Measurements from ENCODE around the gene PSMG3. TPM values are rescaled to one million over a fixed set of nuclear protein-coding genes. Genes with fewer than 3 reads are reported as not detected.

PSMG3 gene
- total and polyA plus RNA-seq, 2 experiments from 2014 or later = 28.3 to 84.8 TPM

GRCh38 chr7:1617957-1618356 lies 48.1 kb upstream of the PSMG3 start:
- Mint-ChIP-seq H3K9me3 (peaks cover 4% of the 10 kb centered on the region; the same call in 1 of the 3 replicates), H3K27me3 (ENCODE audit: insufficient read depth, low read depth, poor library complexity) (peaks cover 7% of the 10 kb centered on the region), H3K36me3 (ENCODE audit: low read depth) (no peaks in the 10 kb centered on the region), H3K4me1 (peaks cover 4% of the 10 kb centered on the region; the same call in 1 of the 3 replicates), H3K27ac (no peak overlapping the region), H3K4me3 (no peak overlapping the region)
- Histone ChIP-seq H2AFZ (no peak overlapping the region), H3K4me2 (no peak overlapping the region), H3K79me2 (replicated peaks; ENCODE audit: insufficient read depth) (no peaks in the 10 kb centered on the region), H3K36me3 (ENCODE audit: insufficient read depth) (no peaks in the 10 kb centered on the region), H3K27me3 (ENCODE audit: insufficient read depth) (no peaks in the 10 kb centered on the region), H3K9me2 (ENCODE audit: insufficient read depth) (no peaks in the 10 kb centered on the region), H3K4me3 (no peak overlapping the region), H4K20me1 (replicated peaks; ENCODE audit: insufficient read depth) (no peaks in the 10 kb centered on the region), H3F3A (replicated peaks; ENCODE audit: low read depth) (no peaks in the 10 kb centered on the region), H3K4me1 (ENCODE audit: insufficient read depth) (no peaks in the 10 kb centered on the region), H3K27ac (ENCODE audit: low read depth) (no peak overlapping the region)
- TF ChIP-seq ETS1 (IDR thresholded peaks at IDR 0.05) (no peak), NANOG (IDR thresholded peaks at IDR 0.05; ENCODE audit: borderline replicate concordance) (no peak), CREB1 (CRISPR knock-in tag; IDR thresholded peaks at IDR 0.05; ENCODE audit: low read depth) (no peak), POLR2AphosphoS5 (IDR thresholded peaks at IDR 0.05; ENCODE audit: low read depth) (no peak), CTCF (conservative IDR thresholded peaks at IDR 0.05; ENCODE audit: low read depth in 2 of 2) (no peak), REST (IDR thresholded peaks at IDR 0.05; ENCODE audit: unreplicated experiment) (no peak), EZH2phosphoT487 (IDR thresholded peaks at IDR 0.05; ENCODE audit: unreplicated experiment) (no peak), ZNF331 (CRISPR knock-in tag; IDR thresholded peaks at IDR 0.05; ENCODE audit: low read depth) (no peak), ZNF462 (CRISPR knock-in tag; IDR thresholded peaks at IDR 0.05) (no peak), ZNF114 (CRISPR knock-in tag; IDR thresholded peaks at IDR 0.05) (no peak), JUNB (IDR thresholded peaks at IDR 0.05; ENCODE audit: unreplicated experiment) (no peak), STAT1 (IDR thresholded peaks at IDR 0.05; ENCODE audit: unreplicated experiment) (no peak), EZH2 (IDR thresholded peaks at IDR 0.05; ENCODE audit: low read depth, unreplicated experiment) (no peak)
- ATAC-seq (no peak), DNase-seq (ENCODE audit: low spot score) (no peak)
